ES-I3 (cell line): ENCODE data around the gene PPIL4.
"Not testable (repeated sequence)": the region's sequence is repeated elsewhere in the genome, so short reads cannot be mapped to it uniquely, and the experiment has no call there.

Source experiments
- H3K36me3 ChIP-seq: 2 replicates; pipeline ENCODE4 v1.6.1; 2013; ENCODE audit warnings: mild to moderate bottlenecking, low read length, control low read depth, moderate library complexity; ENCODE audit not compliant: insufficient read depth
- H3K4me1 ChIP-seq: 2 replicates; pipeline ENCODE4 v1.6.1; 2013; ENCODE audit warnings: mild to moderate bottlenecking, control low read depth, low read length; ENCODE audit not compliant: insufficient read depth
- H3K9ac ChIP-seq: 2 replicates; pipeline ENCODE4 v1.6.1; 2013; ENCODE audit warnings: low read depth, mild to moderate bottlenecking, low read length, moderate library complexity
- H3K9me3 ChIP-seq: 2 replicates; pipeline ENCODE4 v1.6.1; 2013; ENCODE audit warnings: mild to moderate bottlenecking, low read length, moderate library complexity; ENCODE audit not compliant: control insufficient read depth, insufficient read depth

PPIL4 gene

DNA sequence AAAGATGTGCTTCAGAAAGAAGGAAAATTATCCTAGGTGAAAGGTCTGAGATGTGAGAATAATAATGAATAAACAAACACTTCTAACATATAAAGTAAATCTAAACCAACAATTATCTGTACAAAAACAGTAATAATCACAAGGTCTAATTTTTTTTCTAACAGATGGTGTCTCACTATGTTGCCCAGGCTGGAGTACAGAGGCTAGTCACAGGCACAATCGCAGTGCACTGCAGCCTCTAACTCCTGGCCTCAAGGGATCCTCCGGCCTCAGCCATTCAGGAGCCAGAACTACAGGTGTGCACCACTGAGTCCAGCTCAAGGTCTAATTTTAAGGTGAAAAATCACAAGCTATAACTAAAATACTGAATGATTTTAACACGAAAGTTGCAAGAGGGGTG lies 44.1 kb downstream of the PPIL4 start:
- Histone ChIP-seq H3K9ac (no peak overlapping the region), H3K9me3 (no peaks in the 10 kb centered on the region), H3K36me3 (no peaks in the 10 kb centered on the region), H3K4me1 (no peaks in the 10 kb centered on the region)

DNA sequence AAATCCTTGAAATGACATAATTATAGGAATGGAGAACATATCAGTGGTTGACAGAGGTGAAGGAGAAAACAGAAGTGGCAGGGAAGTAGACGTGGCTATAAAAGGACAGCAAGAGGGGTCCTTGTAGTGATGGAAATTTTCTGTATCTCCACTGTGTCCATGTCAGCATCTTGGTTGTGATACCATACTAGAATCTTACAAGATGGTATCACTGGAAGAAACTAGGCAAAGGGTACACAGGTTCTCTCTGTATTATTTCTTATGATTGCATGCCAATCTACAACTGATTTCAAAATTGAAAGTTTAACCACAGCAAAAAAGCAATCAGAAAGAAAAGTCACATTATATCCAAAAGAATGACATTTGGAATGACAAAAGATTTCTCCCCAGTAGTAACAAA lies 44.6 kb downstream of the PPIL4 start:
- Histone ChIP-seq H3K9ac (no peak overlapping the region), H3K36me3 (no peaks in the 10 kb centered on the region), H3K4me1 (no peaks in the 10 kb centered on the region), H3K9me3 (no peaks in the 10 kb centered on the region)

DNA sequence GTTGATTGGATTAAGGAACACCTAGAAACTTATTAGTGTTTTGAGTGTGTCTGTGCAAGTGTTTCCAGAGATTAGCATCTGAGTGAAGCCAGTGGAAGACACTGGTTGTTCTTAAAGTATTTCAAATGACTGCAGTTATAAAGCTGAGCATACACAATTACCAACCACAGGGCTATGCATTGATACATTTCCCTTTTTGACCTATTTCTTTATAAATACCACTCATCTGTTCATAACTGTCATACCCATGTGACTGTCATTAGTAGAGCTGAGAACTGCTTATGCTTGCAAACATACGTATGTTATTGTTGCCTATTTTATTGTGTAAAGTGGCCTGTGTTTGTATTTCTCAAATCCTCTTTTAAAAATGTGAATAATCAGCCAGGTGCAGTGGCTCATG lies 45.7 kb downstream of the PPIL4 start:
- Histone ChIP-seq H3K36me3 (no peaks in the 10 kb centered on the region), H3K9ac (no peak overlapping the region)

DNA sequence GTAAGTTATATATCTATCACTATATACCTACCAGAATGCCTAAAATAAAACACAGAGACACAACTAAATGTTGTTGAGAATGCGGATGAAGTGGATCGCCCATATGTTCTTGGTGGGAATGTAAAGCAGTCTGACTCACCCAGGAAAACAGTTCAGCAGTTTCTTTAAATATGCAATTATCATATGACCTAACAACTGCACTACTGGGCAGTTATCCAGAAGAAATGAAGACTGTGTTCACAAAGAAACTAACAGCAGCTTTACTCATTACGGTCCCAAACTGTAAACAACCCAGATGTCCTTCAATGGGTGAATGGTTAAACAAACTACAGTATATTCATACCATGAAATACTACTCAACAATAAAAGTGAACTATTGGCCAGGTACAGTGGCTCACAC lies 46.8 kb downstream of the PPIL4 start:
- Histone ChIP-seq H3K9me3 (no peaks in the 10 kb centered on the region), H3K4me1 (no peaks in the 10 kb centered on the region), H3K9ac (no peak overlapping the region), H3K36me3 (no peaks in the 10 kb centered on the region)

More for the DNA sequence above, 45.7 kb downstream of the PPIL4 start:
- no peaks in the 10 kb centered on the region for H3K9me3 ChIP-seq
- H3K4me1 ChIP-seq: no peaks in the 10 kb centered on the region

DNA sequence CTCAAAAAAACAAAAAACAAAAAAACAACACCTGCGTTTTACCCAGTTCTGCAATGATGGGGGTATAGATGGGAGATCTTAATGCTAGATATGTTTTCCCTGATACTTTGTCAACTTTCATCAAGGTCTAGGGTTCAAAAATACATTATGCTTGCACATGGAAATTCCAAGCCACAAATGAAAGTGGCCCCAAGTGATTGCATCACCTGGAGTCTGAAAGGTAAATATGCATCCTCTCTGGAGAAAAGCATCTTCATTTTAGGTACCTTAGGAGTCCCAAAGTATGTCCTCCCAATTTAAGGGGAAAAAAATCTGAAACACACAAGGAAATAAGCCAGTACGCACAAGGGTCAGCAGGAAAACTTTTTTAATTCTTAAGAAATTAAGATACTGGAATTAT lies 48.5 kb downstream of the PPIL4 start:
- Histone ChIP-seq H3K36me3 (no peaks in the 10 kb centered on the region), H3K9ac (no peak overlapping the region), H3K9me3 (no peaks in the 10 kb centered on the region), H3K4me1 (no peaks in the 10 kb centered on the region)

DNA sequence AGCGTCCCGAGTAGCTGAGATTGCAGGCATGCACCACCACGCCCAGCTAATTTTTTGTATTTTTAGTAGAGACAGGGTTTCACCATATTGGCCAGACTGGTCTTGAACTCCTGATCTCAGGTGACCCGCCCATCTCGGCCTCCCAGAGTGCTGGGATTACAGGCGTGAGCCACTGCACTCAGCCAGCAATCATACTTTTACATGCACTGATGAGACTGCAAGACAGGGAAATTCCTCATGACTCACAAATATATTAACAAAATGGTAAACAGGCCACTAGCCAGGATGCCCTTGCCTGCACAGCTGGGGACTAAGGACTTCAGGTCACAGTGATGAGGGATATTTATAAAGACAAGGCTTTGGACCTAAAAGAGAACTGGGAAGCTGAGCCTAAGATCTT lies 49.2 kb downstream of the PPIL4 start:
- not testable (repeated sequence) for H3K4me1 ChIP-seq, H3K9me3 ChIP-seq, H3K9ac ChIP-seq, H3K36me3 ChIP-seq

DNA sequence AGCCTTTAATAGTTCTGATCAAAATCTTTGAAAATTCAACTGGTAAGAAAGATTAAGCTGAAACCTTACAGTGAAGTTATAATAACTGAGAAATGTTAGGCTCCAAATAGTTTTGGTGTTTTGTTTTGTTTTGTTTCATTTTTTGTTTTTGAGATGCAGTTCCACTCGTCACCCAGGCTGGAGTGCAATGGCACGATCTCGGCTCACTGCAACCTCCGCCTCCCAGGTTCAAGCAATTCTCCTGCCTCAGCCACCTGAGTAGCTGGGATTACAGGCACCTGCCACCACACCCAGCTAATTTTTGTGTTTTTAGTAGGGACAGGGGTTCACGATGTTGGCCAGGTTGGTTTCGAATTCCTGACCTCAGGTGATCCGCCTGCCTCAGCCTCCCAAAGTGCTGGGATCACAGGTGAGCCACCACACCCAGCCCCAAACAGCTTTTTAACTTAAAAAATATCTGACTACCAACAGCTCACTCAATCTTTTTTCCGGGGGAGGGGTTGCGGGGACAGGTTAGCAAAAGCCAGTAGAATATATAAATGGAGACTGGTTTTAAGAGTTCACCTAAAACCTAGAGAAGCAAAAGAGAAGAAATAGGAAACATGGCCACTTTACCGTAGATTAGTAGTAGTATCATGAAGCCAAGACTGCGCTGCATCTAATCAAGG lies 50.4 kb downstream of the PPIL4 start:
- H3K36me3 ChIP-seq, H3K9ac ChIP-seq, H3K9me3 ChIP-seq, H3K4me1 ChIP-seq: not testable (repeated sequence)

DNA sequence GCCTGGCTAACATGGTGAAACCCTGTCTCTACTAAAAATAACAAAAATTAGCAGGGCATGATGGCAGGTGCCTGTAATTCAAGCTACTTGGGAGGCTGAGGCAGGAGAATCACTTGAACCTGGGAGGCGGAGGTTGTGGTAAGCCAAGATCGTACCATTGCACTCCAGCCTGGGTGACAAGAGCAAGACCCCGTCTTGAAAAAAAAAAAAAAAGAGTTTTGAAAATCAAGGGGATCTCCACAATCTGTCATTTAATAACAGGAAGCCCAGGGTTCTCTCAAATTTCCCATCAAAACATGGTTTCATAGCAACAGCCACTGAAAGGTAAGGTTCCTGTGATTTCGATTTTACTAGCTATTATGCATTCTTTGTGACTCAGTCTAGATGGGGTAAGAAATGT lies 51.0 kb downstream of the PPIL4 start:
- H3K4me1 ChIP-seq, H3K9ac ChIP-seq, H3K36me3 ChIP-seq, H3K9me3 ChIP-seq: not testable (repeated sequence)

DNA sequence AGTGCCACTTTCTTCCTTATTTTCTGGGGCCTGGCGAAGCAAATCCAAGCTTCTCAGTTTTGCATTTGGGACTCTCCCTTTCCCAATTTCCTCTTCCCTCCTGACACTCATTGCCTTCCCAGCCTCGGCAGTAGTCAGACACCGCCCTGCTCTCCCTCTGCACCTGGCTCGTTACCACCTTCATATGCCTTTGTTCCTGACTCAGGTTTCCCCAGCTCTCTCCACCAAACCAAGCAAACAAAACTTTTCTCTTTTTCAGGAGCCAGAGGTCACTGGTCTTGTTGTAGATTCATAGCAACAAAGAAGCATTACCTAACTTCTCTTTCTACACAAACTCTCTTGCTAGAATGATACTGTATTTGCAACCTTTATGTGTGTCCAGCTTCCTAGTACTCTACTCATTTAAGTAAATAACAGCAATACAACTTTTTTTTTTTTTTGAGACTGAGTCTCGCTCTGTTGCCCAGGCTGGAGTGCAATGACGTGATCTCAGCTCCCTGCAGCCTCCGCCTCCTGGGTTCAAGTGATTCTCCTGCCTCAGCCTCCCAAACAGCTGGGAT lies 52.0 kb downstream of the PPIL4 start:
- Histone ChIP-seq H3K4me1 (no peaks in the 10 kb centered on the region), H3K36me3 (no peaks in the 10 kb centered on the region), H3K9ac (no peak overlapping the region), H3K9me3 (no peaks in the 10 kb centered on the region)

DNA sequence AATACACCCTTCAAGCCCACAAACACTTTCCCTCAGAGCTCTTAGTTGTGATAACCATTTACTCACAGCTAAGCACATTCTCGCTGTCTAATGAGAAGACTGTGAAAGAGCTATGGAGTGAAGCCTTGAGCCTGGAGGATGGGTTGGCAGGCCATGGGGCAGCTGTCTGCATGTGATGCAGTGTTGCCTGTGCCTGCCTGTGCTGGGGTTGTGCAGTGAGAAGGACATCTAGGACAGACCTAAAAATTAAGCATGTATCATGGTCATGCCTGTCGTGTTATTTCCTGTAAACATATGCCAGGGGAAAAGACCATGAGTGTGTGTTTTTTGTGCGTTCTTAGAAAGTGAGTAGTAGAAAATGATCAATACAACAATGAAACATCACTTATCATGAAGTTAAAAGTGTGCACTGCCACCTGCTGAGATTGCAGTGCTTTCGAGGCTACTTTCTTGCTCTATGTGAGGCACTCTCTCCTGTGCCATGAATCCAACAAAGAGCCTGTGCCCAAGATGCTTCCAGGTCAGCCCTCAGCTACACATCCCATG lies 53.0 kb downstream of the PPIL4 start:
- H3K36me3 ChIP-seq: no peaks in the 10 kb centered on the region
- H3K4me1 ChIP-seq: no peaks in the 10 kb centered on the region
- H3K9me3 ChIP-seq: no peaks in the 10 kb centered on the region
- H3K9ac ChIP-seq: no peak overlapping the region

DNA sequence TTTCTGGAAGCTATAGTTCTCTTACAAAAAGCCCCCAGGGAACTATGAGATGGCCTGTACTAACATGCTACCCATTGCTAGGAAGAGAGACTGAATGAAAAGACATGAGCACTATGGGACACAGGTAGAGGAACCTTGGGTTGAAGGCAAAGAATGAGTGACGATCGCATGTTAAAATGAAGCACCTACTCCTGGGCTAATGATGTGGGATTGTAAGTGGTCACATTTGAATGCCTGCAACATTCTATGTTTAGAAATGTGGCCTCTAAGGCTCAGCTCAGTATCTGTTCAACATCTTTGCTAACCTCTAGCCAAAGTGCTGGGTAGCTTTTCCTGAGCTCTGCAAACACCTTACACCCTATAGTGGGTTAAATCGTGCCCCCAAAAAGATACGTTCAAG lies 55.9 kb downstream of the PPIL4 start:
- H3K4me1 ChIP-seq: no peaks in the 10 kb centered on the region

DNA sequence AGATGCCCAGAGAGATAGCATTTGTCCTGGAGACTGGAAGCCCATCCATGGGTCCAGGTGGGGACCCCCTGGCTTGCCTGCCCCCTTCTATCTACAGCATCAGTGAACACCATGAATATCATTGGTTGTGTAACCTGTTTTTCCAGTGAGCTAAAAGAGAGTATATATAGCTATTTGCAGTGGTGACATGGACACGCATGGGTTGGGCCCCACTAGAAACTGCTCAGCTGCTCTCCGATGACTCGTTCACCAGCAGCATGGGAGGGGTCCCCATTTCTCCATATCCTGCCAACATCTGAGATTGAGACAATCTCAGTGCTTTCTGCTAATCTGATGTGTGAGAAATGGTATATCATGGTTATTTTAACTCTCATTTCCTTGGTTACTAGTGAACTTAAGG lies 57.0 kb downstream of the PPIL4 start:
- H3K4me1 ChIP-seq: no peaks in the 10 kb centered on the region; the same call in 1 of the 2 replicates
- H3K9me3 ChIP-seq: no peaks in the 10 kb centered on the region
- no peaks in the 10 kb centered on the region for H3K36me3 ChIP-seq
- no peak overlapping the region for H3K9ac ChIP-seq

More for the DNA sequence above, 55.9 kb downstream of the PPIL4 start:
- H3K36me3 ChIP-seq: no peaks in the 10 kb centered on the region
- H3K9me3 ChIP-seq: no peaks in the 10 kb centered on the region
- no peak overlapping the region for H3K9ac ChIP-seq

DNA sequence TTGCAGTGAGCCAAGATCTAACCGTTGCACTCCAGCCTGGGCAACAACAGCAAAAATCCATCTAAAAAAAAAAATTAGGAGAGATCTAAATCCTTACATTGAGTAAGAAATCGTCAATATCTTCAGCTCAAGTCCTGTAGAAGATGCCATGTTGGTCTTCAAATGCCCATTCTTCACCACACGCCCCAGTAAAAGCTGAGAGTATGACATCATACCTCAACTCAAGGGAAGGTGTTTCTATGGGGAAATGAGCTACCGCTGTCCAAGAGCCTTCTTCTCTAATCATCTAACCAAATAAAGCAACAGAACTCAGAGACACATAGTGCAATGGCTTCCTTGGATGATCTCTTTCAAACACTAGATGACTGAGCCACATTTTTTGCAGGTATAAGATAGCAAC lies 58.5 kb downstream of the PPIL4 start:
- Histone ChIP-seq H3K36me3 (no peaks in the 10 kb centered on the region), H3K9me3 (no peaks in the 10 kb centered on the region), H3K9ac (no peak overlapping the region), H3K4me1 (no peaks in the 10 kb centered on the region; the same call in 1 of the 2 replicates)

DNA sequence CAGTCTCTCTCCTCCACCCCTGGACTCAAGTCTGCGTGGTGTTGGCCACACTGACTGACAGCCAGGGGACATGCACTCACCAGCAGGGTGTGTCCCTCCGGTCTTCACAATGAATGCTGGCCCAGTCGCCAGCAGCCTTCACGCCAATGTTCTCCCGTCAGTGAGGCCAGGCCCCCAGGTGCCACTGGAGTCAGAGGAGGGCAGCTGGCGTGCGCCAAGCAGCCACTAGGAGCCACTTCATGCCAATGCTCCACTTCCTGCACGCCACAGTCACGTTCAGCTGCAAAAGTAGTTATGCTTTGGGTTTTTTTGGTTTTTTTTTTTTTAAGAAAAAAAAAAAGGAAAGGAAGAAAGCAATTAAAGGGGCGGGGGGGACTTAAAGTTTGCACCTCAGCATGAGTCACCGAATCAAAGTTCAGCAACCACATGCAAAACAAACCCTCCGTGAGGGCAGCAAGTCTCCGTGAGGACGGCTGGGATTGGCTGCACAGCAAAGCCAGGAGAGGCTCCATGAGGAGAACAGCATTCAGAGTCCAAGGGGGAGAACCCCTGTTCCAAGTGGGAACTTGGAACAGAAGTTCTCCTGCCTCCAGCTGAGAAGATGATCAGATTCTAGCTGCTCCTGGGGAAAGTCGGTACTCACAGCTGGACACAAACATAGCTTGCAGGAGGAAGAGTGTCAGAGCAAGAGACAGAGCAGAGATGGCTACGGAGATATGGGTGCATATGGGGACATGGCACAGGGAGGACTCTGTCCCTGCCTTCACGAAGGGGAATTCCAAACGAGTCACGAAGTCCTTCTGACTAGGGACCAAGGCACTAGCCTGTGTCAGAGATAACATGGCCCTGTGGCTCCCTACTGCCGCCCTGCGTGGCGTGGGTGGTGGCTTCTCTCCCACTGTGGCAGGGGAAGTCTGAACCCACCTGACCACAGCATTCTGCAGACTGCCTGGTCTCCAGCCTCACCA lies 60.8 kb downstream of the PPIL4 start, which contains the start of gene ZC3H12D:
Gene ZC3H12D, minus strand, starts transcription at position 282 of the 968 bp plus-strand sequence. CDS start 10,471 bp downstream, outside the sequence.
- H3K9me3 ChIP-seq: no peaks in the 10 kb centered on the region
- H3K9ac ChIP-seq: no peak within 1 kb of the TSS
- no peaks in the 10 kb centered on the region for H3K36me3 ChIP-seq
- peaks cover 4% of the 10 kb centered on the region; the same call in 1 of the 2 replicates for H3K4me1 ChIP-seq
